Measurements from ENCODE around the gene SLX4IP.

DNA sequence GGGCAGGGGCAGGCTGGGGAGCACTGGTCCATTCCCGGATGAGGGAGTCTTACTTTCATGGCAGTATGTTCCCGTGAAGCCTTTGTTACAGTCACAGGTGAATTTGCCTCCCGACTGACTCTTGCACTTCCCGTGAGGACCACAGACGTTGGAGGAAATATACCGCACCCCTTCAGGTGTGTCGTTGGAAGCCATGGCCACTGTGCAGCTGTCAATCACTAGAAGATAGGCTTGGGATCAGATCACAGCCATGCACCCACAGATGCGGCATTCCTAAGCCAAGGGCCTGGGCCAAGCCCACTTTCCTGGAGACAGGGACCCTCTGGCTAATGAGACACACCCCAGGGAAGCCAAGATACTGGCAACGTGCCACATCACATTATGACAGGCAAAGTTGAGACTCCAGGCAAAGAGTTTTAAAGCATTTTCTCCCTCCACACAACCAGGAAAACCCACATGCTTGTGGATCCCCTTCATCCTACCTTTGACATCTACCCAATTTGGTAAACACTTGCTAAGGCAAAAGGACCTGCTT, 211.8 kb downstream of the SLX4IP start:
- TF ChIP-seq MXD4 (CRISPR knock-in tag; IDR thresholded peaks at IDR 0.05; ENCODE audit: borderline replicate concordance): no peak
- TF ChIP-seq, protein P1, sequence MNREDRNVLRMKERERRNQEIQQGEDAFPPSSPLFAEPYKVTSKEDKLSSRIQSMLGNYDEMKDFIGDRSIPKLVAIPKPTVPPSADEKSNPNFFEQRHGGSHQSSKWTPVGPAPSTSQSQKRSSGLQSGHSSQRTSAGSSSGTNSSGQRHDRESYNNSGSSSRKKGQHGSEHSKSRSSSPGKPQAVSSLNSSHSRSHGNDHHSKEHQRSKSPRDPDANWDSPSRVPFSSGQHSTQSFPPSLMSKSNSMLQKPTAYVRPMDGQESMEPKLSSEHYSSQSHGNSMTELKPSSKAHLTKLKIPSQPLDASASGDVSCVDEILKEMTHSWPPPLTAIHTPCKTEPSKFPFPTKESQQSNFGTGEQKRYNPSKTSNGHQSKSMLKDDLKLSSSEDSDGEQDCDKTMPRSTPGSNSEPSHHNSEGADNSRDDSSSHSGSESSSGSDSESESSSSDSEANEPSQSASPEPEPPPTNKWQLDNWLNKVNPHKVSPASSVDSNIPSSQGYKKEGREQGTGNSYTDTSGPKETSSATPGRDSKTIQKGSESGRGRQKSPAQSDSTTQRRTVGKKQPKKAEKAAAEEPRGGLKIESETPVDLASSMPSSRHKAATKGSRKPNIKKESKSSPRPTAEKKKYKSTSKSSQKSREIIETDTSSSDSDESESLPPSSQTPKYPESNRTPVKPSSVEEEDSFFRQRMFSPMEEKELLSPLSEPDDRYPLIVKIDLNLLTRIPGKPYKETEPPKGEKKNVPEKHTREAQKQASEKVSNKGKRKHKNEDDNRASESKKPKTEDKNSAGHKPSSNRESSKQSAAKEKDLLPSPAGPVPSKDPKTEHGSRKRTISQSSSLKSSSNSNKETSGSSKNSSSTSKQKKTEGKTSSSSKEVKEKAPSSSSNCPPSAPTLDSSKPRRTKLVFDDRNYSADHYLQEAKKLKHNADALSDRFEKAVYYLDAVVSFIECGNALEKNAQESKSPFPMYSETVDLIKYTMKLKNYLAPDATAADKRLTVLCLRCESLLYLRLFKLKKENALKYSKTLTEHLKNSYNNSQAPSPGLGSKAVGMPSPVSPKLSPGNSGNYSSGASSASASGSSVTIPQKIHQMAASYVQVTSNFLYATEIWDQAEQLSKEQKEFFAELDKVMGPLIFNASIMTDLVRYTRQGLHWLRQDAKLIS (CRISPR knock-in tag; IDR thresholded peaks at IDR 0.05; ENCODE audit: borderline replicate concordance): no peak
- TF ChIP-seq, protein P2, sequence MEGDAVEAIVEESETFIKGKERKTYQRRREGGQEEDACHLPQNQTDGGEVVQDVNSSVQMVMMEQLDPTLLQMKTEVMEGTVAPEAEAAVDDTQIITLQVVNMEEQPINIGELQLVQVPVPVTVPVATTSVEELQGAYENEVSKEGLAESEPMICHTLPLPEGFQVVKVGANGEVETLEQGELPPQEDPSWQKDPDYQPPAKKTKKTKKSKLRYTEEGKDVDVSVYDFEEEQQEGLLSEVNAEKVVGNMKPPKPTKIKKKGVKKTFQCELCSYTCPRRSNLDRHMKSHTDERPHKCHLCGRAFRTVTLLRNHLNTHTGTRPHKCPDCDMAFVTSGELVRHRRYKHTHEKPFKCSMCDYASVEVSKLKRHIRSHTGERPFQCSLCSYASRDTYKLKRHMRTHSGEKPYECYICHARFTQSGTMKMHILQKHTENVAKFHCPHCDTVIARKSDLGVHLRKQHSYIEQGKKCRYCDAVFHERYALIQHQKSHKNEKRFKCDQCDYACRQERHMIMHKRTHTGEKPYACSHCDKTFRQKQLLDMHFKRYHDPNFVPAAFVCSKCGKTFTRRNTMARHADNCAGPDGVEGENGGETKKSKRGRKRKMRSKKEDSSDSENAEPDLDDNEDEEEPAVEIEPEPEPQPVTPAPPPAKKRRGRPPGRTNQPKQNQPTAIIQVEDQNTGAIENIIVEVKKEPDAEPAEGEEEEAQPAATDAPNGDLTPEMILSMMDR (IDR thresholded peaks at IDR 0.05): no peak
- TF ChIP-seq, protein P3, sequence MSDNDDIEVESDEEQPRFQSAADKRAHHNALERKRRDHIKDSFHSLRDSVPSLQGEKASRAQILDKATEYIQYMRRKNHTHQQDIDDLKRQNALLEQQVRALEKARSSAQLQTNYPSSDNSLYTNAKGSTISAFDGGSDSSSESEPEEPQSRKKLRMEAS (CRISPR knock-in tag; IDR thresholded peaks at IDR 0.05): no peak
- TF ChIP-seq, protein P4, sequence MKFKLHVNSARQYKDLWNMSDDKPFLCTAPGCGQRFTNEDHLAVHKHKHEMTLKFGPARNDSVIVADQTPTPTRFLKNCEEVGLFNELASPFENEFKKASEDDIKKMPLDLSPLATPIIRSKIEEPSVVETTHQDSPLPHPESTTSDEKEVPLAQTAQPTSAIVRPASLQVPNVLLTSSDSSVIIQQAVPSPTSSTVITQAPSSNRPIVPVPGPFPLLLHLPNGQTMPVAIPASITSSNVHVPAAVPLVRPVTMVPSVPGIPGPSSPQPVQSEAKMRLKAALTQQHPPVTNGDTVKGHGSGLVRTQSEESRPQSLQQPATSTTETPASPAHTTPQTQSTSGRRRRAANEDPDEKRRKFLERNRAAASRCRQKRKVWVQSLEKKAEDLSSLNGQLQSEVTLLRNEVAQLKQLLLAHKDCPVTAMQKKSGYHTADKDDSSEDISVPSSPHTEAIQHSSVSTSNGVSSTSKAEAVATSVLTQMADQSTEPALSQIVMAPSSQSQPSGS (CRISPR knock-in tag; IDR thresholded peaks at IDR 0.05; ENCODE audit: borderline replicate concordance, low read depth): no peak
- TF ChIP-seq RELA (CRISPR knock-in tag; IDR thresholded peaks at IDR 0.05; ENCODE audit: borderline replicate concordance): no peak
- TF ChIP-seq NR1H2 (CRISPR knock-in tag; IDR thresholded peaks at IDR 0.05): no peak
- TF ChIP-seq CREB1 (CRISPR knock-in tag; IDR thresholded peaks at IDR 0.05): no peak
- no peak for TF ChIP-seq TP53 (CRISPR knock-in tag; IDR thresholded peaks at IDR 0.05)

All from WTC11 (cell line).